ENCODE data around the gene MED27.

MED27 gene

DNA sequence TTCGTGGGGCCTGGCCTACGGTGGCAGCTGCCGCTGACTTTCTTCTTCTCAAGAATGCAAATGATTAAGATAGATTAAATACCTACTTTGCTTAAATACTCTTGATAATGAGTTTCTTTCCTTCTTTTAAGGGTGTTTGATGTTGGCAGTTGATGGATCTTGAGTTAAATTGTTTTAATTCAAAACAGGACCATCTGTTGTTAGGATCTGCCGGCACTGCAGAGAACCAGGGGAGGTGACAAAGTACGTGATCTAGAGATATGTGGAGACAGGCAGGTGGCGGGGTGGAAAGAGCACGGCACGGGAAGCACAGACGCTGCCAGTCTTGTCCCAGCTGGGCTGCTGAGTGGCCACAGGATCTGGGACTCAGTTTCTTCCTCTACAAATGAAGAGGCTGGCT lies 37.9 kb downstream of the MED27 start:
- no peak for DNase-seq (ENCODE audit: low spot score)

DNA sequence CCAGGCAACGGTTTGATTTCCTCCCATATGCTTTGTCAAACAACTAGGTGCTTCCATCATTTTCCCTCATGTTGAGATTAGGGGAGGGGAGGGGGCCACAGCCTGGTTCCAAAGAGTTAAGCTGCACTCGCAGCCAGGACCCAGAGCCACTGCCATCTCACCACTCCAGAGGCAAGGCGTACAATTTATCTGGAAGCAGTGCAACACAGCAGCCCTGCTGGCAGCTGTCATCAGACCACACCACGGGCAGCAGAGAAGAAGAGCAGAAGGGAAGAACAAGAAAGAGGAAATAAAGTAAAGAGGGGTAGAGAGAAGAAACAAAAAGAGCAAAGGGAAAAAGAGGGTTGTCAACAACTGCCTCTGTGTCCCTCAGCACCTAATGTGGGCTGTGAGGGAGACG lies 38.9 kb downstream of the MED27 start:
- no peak for DNase-seq (ENCODE audit: low spot score)

DNA sequence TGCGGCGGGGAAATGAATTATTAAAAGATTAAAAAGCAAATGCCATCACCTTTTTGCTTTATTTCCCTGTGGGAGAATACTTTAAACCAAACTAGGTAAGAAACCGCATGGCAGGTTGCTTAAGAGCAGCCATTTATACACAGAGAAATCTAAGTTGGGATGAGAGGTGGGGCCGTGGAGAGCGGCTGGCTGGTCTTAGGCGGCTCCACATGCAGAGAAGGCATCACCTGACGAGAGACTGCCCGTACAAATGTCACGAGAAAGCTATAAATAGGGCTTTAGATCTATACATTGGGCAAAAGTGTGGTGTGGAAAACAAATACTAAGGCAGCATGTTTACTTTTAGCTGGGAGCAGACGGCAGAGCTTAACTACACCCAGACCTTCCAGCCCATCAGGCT lies 39.4 kb downstream of the MED27 start:
- no peak for DNase-seq (ENCODE audit: low spot score)

DNA sequence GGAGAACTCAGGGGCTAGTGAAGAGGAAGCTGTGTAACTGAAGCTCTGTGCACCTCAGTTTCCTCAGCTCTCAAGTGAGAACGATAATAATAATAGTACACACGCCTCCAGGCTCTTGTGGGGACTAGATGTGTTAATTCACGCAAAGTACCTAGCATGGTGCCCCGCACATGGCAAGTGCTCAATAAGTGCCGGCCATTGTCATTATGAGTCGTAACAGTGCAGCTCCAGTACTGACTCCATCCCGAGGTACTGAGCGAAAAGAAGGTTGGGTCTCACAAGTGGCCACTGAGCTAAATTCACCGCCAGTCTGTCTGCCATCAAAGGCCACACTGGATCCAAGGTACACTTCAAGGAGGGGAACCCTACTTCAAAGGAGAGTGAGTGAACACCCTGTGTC lies 40.4 kb downstream of the MED27 start:
- DNase-seq (ENCODE audit: low spot score), result no peak

DNA sequence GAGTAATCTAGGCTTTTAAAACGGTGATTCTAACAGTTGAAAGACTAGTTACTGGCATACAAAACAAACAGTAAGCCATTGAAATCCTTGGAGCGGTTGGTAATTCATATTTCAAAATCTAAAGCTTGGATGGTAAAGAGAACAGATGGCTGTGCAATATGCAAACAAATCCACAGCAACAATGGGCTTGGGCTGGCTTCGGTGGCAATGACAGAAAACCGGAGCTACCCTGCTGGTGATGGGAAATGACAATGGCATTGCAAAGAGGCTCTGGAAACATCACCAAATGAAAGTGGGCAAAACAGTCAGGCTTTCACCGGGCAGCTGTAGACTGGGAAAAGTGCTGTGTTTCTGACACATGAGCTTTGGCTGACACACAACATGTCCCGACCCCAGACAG lies 42.2 kb downstream of the MED27 start:
- DNase-seq (ENCODE audit: low spot score), result no peak

DNA sequence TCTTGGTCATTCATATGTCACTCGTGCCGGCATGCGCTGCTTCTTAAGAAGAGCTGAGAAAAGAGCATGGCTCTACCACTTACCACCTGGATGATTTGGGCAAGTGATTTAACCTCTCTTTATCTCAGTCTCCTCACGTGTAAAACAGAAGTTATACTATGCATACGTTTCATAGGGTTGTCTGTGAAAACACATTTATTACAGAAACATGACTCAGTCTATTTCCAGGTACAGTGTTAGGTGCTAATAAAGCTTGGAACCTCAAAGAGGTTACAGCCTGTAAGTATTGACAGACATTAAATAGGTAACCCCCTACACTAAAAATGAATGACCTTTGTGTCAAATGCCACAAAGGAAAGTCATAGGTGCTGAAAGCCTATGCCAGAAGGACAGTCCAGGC lies 43.1 kb downstream of the MED27 start:
- no peak for DNase-seq (ENCODE audit: low spot score)

DNA sequence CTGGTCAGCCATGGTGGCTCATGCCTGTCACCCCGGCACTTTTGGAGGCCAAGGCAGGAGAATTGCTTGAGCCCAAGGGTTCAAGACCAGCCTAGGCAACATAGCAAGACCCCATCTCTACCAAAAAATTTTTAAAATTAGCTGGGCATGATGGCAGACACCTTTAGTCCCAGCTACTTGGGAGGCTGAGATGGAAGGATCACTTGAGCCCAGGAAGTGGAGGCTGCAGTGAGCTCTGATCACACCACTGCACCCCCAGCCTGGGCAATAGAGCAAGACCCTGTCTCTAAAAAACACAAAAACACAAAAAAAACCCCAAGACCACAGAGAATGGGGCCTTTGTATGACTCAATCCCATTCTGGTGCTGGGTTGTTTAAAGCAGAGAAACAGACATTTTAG lies 44.0 kb downstream of the MED27 start:
- DNase-seq (ENCODE audit: low spot score), result no peak

DNA sequence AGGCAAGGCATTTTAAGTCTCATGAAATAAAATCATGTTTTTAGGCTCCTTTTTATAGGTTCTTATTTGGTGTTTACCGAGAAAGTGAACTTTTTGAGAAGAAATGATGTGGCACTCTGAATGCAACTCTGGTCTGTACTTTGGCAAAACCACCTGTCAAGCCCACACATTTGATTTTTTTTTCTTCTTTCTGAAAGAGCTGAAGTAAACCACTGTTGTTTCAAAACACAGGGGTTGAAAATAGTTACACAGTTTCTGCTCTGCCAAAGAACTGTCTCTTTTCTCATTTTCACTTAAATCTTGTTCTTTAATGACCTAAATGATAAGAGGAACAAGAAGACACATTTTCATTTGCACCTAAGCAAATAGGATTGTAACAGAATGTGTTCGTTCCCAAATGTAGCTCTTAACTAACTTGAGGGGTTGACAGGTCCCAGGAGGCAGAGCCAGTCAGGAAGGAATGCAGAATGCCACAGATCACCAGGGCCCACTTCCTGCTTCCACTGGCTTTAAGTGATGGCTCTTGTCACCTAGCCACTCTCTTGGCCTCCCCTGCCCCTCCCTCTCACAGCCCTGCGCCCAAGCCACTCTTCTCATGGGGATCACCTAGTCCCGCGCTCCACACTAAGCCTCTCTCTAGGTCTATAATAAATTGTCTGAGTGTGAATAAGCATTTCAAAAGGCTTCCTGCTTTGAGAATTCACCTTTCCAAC lies 47.3 kb downstream of the MED27 start:
- no peak for DNase-seq (ENCODE audit: low spot score)

DNA sequence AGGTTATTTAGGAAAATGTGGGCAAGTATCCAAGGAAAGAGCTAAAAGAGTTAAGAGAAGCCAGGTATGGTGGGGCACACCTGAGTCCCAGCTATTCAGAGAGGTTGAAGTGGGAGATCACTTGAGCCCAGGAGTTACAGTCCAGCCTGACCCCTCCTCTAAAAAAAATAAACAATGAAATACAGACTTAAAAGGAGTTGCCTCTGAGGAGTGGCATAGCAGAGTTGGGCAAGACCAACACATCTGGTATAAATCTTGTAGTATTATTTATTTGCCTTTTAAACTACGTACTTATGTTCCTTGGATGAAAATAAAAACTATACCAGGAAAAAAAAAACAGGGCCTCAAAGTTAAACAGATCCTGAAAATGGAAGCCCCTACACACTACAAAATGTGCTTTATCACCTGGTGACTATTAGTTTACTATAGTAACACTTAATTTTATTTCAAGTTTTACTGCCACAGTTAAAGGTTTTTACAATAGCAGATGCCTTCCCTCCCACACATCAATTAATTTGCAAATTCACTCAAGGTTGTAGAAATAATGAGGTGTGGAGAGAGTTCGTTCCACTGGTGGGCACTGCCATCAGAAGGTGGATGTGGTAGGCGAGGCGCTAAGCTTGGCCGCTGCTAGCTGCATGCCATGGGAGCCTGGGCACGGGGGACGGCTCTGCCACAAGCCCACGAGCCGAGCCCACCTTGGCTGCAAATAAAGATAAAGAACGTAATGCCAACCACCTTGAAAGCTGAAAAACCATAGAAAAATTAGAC lies 48.0 kb downstream of the MED27 start:
- no peak for DNase-seq (ENCODE audit: low spot score)

DNA sequence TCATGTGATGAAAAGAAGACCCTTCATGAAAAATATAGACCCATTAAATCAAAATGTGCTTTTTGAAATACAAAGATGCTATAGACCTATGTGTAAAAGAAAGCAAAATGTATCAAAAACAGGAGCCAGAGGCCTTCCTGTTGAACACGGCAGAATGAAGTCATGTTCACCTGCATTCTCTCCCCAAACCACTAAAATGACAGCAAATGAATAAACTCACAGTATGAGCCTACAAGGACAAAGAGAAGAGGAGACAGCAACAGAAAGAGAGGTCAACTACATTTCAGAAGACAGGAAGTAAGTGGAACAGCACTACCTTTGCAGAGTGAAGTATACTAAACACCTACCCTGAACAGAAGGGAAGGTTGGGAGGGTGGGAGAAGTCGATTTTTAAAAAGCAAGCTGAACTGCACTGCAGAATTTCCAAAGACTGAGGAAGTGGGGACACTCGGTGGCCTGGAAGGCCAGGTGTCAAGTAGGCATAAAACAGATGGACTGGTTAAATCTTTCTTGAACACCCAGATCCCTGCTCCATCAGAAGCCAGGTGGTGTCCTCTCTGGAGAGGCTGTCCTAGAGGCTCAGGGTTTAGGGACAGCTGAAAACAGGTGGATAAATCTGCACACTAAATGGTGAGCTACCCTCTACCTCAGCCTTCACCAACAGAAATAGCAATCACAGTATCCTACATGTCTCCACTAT lies 48.9 kb downstream of the MED27 start:
- no peak for DNase-seq (ENCODE audit: low spot score)

DNA sequence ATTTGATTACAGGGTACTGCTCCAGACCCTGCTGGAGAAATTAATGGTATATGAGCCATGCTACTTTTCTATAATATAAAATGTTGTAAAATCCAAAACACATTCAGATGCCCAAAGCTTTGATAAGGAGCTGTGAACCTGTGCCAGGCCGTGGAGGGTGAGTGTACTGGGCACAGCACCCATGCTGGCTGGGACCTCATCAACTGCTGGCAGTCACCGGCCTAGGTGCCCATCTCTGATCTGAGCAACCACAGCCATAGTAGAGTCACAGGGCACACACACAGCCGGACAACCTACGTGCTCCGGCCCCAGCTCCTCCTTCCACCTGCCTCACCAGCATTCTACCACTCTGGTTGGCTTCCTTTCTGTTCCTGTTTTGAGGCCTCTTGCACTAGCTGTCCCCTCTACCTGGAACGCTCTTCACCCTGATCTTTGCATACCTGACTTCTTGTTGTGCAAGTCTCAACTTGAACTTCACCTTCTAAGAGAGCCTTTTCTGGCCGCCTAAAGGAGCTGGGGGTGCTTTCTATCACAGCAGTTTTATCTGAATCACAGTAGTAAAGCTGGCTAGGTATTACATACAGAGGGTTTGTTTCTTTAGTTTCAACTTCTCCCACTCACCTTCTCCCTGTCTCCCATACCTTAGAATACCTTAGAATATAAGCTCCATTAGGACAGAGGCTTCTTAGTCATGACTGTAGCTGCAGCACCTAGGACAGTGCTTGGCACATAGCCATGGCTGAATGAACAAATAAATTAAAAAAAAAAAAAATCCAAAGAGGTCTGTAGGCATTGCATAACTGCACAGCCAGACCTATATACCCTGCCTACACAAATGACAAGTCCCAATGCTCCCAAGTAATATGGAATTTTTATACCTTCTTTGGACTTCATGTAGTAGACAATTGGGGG lies 51.7 kb downstream of the MED27 start:
- no peak for DNase-seq (ENCODE audit: low spot score)

DNA sequence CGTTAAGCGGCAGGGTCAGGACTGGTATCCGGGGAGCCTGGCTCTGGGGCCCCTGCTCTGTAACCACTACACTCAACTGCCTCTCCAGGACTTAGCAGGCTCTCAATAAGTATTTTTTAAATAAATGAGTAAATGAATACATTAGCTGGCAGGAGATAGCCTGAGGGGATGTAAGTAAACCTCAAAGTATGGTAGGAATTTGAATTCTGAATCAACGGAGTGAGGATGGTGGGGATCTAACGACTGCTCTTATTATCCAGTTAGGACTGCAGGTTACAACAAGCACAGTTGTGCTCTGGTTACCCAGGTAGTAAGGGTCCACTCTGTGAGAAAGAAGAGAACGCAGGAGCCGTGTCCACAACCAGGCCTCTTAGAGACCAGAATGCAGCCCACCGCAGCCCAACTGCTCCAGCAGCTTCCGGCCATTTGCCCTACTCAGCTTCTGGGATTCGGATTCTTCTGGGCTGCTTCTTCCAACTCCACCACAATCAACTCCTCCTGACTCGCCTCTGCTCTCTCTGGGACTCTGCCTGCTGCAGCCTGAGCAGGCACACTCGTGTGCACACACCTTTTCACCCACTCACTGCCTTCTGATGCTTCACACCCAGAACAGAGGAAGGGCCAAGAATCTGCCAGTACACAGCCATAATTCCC lies 52.6 kb downstream of the MED27 start:
- peak; percentile 70 for DNase-seq (ENCODE audit: low spot score)

DNA sequence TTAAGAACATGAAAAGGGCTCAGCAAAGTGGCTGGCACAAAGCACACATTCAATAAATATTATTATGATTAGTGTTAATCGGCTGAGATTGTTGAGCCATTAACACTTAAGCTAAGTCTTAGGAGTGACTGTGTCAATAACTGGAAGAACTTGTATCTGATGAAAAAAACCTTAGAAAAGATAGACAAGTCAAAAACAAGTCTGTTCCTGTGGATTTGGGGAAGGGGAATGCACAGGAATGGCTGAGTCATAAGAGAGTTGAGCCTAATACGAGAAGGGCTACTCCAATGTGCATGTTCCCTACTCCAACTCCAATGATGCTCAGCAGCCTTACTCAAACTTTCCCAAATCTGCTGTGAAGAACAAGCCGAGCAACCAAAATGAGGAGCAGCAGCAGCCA lies 53.9 kb downstream of the MED27 start:
- DNase-seq (ENCODE audit: low spot score), result no peak

DNA sequence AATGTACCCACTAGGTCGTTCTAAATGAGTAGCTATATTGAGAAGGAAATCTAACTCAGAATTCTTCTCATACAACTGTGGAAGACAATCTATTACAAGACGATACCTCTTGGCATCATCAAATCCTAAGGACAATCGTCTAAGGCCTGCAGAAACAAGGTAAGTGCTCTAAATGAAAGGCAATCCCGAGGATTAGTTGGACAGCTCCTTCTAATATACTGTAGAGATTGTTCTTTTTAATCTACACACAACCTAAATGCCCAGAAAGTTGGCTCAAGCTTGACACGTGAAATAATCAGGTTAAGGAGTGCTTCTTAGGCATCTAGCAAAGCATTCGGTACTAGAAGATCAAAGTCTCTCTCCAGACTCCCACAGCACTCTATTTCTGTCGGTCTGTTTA lies 55.1 kb downstream of the MED27 start:
- DNase-seq (ENCODE audit: low spot score), result no peak

DNA sequence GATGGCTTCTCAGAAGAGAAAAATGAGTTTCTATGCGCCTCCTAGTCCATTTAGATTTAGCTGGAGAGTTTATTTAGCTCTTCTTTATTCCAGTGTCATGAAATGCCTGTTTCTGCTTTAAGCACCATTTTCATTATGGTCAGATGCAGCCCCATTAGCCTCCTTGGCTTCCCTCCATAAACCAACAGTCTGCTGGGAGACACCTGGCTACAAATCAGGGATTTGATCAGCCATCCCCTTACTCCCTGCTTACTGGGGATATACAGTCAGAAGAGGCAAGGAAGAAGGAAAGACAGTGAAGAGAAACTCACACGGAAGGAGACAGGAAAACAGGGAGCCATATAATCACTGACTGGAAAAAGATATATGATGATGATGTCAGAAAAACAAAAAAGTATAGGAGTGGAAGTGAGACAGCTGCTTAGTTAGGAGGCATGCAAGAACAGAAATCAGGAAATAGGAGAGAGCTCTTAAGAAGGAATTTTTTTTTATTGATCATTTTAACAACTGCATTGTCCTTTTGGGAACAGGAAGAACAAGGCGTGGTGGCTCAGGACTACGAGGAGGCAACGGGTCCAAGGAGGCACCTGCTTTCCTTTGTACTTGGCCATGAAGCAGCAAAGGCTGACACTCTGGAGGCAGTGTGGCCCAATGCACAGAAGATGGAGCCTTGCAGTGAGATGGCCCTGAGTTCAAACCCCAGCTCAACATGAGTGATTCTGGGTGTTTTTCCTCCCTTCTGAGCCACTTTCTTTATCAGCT lies 56.1 kb downstream of the MED27 start:
- DNase-seq (ENCODE audit: low spot score), result no peak

DNA sequence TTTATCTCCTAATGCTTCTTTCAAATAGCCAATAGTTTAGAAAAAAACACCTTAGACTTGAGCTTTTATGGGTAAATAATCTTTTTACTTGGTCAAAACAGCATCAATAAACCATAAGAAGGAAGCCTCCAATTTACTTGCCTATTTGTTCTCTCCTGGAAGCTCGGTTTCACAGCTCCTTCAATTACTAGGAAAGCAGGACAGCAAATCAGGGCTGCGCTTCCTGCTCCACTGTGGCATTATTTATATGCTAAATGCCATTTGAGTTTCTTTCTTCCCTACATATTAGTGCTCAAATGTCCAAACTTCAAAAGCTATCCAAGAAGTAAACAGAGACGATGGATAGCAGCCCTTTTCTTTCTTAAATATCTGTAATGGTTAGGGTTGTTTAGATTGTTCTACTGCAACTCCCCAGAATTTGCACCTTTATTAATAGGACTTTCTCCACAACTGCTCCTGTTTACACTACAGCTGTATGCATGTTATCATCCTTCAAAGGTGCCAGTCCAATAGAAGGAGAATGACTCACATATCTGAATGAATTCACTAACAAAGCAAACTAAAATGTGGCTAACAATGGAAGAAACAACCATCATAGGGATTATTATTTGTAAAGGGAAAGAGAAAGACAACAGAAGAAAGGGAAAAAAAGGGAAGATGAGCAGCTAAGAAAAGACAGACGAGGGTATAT lies 58.7 kb downstream of the MED27 start:
- no peak for DNase-seq (ENCODE audit: low spot score)

DNA sequence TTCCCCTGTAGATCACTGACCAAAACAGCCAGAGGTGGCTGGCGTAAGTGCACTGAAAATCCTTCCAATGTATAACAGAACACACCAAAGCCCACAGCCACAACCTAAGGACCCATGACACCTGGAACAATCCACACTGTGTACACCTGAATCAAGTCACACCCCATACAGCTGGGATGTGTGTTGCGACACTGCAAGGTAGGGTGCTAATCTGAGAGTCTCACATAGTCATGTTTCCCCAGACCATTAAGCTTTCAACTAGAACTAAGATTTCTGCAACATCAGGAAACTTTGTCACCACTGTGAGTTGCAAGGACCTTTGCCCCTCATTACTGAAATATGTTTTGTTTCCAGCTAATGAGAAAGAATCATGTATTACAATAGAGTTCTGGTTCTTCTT lies 59.4 kb downstream of the MED27 start:
- no peak for DNase-seq (ENCODE audit: low spot score)

DNA sequence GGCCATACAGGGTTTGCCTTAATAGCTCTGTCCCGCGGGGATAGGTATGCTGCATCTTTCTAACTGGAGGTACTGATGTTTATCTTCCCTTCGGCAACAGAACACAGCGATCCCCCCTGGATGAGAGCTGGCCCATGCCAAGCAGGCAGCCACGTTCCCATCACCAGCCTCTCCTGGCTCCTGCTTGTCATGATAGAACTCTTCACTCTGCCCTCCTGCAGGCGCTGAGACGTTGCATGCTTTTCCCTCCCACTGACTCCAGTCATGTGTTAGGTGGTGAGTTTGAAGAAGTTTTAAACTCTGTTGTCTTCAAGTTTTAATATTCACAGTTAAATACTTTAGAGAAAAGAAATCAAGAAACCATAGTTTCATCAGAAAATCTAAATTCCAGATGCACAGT lies 60.0 kb downstream of the MED27 start:
- no peak for DNase-seq (ENCODE audit: low spot score)

DNA sequence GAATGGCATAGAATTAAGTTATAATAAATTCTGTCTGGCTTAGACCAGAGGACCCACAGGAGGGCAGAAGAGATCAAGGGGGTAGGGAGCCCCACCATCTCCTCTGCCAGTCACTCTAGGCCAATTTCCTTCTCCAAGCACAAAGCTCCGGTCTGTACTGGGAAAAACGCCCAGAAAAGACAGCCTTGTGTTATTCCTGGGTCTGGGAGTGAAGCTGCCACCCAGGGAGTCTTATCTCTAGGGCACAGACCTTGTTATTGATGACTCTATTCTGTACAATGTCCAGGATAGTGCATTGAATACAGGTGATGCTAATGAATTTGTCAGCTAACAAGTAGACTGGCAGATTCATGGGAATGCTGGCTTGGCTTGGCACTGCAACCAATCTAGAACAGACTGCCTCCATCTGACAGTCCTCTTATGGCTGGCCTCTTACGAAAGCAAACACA lies 60.7 kb downstream of the MED27 start:
- DNase-seq (ENCODE audit: low spot score), result no peak

DNA sequence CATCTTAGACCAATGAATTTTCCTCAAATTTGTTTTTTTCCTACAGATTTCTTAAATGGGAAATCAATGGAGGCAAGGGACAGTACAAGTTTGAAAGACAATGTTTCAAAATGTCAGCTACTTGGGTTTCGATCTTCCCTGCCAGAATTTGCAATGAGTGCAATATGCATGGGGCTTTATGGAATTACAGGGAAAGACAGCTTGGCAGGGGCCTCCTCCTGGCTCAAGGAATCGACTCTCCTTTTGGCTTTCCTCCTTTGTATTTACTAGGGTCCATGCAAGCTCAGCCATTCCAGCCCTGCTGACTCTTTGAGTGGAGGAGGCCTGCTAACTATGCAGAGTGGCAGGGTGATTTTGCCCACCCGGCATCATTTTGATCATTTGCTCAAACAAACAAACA lies 63.2 kb downstream of the MED27 start:
- DNase-seq (ENCODE audit: low spot score), result no peak

All from AG08395 (cell line).